HG03565 (cell line): Measurements from ENCODE around the gene TOR2A.
"Not testable (repeated sequence)": the region's sequence is repeated elsewhere in the genome, so short reads cannot be mapped to it uniquely, and the experiment has no call there.

Source experiments
- ATAC-seq: cut with Tn5 transposase; IDR thresholded peaks from one replicate; pipeline ENCODE4 v1.9.1; 2021; ENCODE audit warnings: mild to moderate bottlenecking, moderate library complexity; ENCODE audit not compliant: unreplicated experiment

The TOR2A gene

GRCh38 chr9:127769101-127769500, 34.0 kb upstream of the TOR2A start:
- ATAC-seq: no peak

- ATAC-seq: no peak
These were observed 33.6 kb upstream of the TOR2A start for GRCh38 chr9:127768698-127769097.

- no peak for ATAC-seq
These were observed 32.8 kb upstream of the TOR2A start for GRCh38 chr9:127767909-127768331.

- ATAC-seq: no peak
These were observed 32.3 kb upstream of the TOR2A start for GRCh38 chr9:127767410-127767809.

- no peak for ATAC-seq
These were observed 30.3 kb upstream of the TOR2A start for GRCh38 chr9:127765418-127765817.

GRCh38 chr9:127763918-127764384, 28.9 kb upstream of the TOR2A start:
- no peak for ATAC-seq

GRCh38 chr9:127762111-127762676, 27.1 kb upstream of the TOR2A start:
- ATAC-seq: no peak

GRCh38 chr9:127761491-127761956, 26.4 kb upstream of the TOR2A start:
- no peak for ATAC-seq

- ATAC-seq: no peak
These were observed 26.0 kb upstream of the TOR2A start for GRCh38 chr9:127761061-127761460.

GRCh38 chr9:127758843-127759242, 23.7 kb upstream of the TOR2A start:
- no peak for ATAC-seq

- not testable (repeated sequence) for ATAC-seq
These were observed 21.7 kb upstream of the TOR2A start for GRCh38 chr9:127756776-127757175.

- ATAC-seq: no peak
These were observed 21.1 kb upstream of the TOR2A start for GRCh38 chr9:127756233-127756632.

- ATAC-seq: no peak
These were observed 20.3 kb upstream of the TOR2A start for GRCh38 chr9:127755061-127756060.

- no peak for ATAC-seq
These were observed 19.3 kb upstream of the TOR2A start for GRCh38 chr9:127754099-127755060.

GRCh38 chr9:127753622-127754021, 18.5 kb upstream of the TOR2A start:
- no peak for ATAC-seq

GRCh38 chr9:127753148-127753547, 18.1 kb upstream of the TOR2A start:
- ATAC-seq: no peak

- no peak for ATAC-seq
These were observed 16.4 kb upstream of the TOR2A start for GRCh38 chr9:127751269-127752054.

- ATAC-seq: no peak
These were observed 14.1 kb upstream of the TOR2A start for GRCh38 chr9:127749090-127749787.

- ATAC-seq: no peak
These were observed 12.0 kb upstream of the TOR2A start for GRCh38 chr9:127746959-127747569.
